HEK293 (cell line): ENCODE measurements around the gene NAV2.

Experiments
- CTCF ChIA-PET: fragments of 350-600 bp; formaldehyde crosslinking; extraction: SDS; loops from one replicate; lab custom pipeline; 2021; ENCODE audit warnings: antibody characterized with exemption; lab: Yijun Ruan, JAX
- POLR2A ChIA-PET: fragments of 300-600 bp; formaldehyde crosslinking; extraction: SDS; loops from one replicate; lab custom pipeline; 2020; ENCODE audit warnings: antibody characterized with exemption, inconsistent platforms; lab: Yijun Ruan, JAX
- H3K27ac ChIP-seq: fragments of 200-500 bp; sonication (Bioruptor generic); 2 replicates; pipeline ENCODE4 v1.5.1; 2014; ENCODE audit warnings: low read depth, low read length, control low read depth, inconsistent platforms; ENCODE audit errors: extremely low read depth
- H3K36me3 ChIP-seq, 2 experiments: fragments of 200-500 bp in 1 of 2; sonication (Bioruptor generic) in 1 of 2; 1 replicate in 1 of 2; 2 replicates in 1 of 2; pipeline ENCODE4 v1.5.1; 2014 to 2017; ENCODE audit warnings: inconsistent platforms in 2 of 2, low read length in 2 of 2; ENCODE audit not compliant: control insufficient read depth in 2 of 2, insufficient read depth in 1 of 2
- H3K4me1 ChIP-seq: fragments of 200-500 bp; sonication (Bioruptor generic); 2 replicates; pipeline ENCODE4 v1.5.1; 2014; ENCODE audit warnings: mild to moderate bottlenecking, low read length, inconsistent platforms; ENCODE audit not compliant: control insufficient read depth, insufficient read depth
- H3K4me3 ChIP-seq: 2 replicates; pipeline ENCODE4 v1.5.1; 2011; ENCODE audit warnings: low read depth, mild to moderate bottlenecking, control low read depth, low read length, moderate library complexity
- H3K9me3 ChIP-seq: fragments of 200-500 bp; sonication (Bioruptor generic); 2 replicates; pipeline ENCODE4 v1.5.1; 2014; ENCODE audit warnings: low read depth, low read length, inconsistent platforms; ENCODE audit not compliant: control insufficient read depth, insufficient read depth
- ELK4 ChIP-seq: IDR thresholded peaks from 2 replicates; pipeline ENCODE4 v1.6.1; 2011; ENCODE audit warnings: mild to moderate bottlenecking, low read depth, low read length, borderline replicate concordance
- GLIS1 ChIP-seq: fragments of 450-650 bp; formaldehyde crosslinking; IDR thresholded peaks from 2 replicates; pipeline ENCODE4 v1.5.1; 2016; ENCODE audit warnings: missing biosample characterization, missing genetic modification characterization
- HIC1 ChIP-seq: fragments of 450-650 bp; formaldehyde crosslinking; IDR thresholded peaks from 2 replicates; pipeline ENCODE4 v1.5.1; 2016; ENCODE audit warnings: missing biosample characterization, missing genetic modification characterization
- KLF9 ChIP-seq: fragments of 450-650 bp; formaldehyde crosslinking; IDR thresholded peaks from 2 replicates; pipeline ENCODE4 v1.5.1; 2016; ENCODE audit warnings: missing biosample characterization, missing genetic modification characterization, low read depth
- PRDM2 ChIP-seq: fragments of 450-650 bp; formaldehyde crosslinking; IDR thresholded peaks from 2 replicates; pipeline ENCODE4 v1.5.1; 2016; ENCODE audit warnings: missing biosample characterization, missing genetic modification characterization, borderline replicate concordance
- SETDB1 ChIP-seq: IDR thresholded peaks from one replicate; pipeline ENCODE4 v1.6.1; 2017; ENCODE audit warnings: mild to moderate bottlenecking, low read length, moderate library complexity, mixed read lengths; ENCODE audit not compliant: insufficient read length
- TRIM28 ChIP-seq: IDR thresholded peaks from 2 replicates; pipeline ENCODE4 v1.6.1; 2011; ENCODE audit warnings: low read length, control low read depth, borderline replicate concordance
- ZBTB48 ChIP-seq: fragments of 450-650 bp; formaldehyde crosslinking; IDR thresholded peaks from 2 replicates; pipeline ENCODE4 v1.5.1; 2016; ENCODE audit warnings: missing biosample characterization, missing genetic modification characterization
- ZNF146 ChIP-seq: fragments of 450-650 bp; formaldehyde crosslinking; IDR thresholded peaks from 2 replicates; pipeline ENCODE4 v1.5.1; 2016; ENCODE audit warnings: missing biosample characterization, missing genetic modification characterization
- ZNF155 ChIP-seq: fragments of 450-650 bp; formaldehyde crosslinking; IDR thresholded peaks from 2 replicates; pipeline ENCODE4 v1.5.1; 2016; ENCODE audit warnings: missing biosample characterization, missing genetic modification characterization
- ZNF280C ChIP-seq: fragments of 450-650 bp; formaldehyde crosslinking; IDR thresholded peaks from 2 replicates; pipeline ENCODE4 v1.5.1; 2016; ENCODE audit warnings: missing biosample characterization, missing genetic modification characterization
- ZNF350 ChIP-seq: fragments of 450-650 bp; formaldehyde crosslinking; IDR thresholded peaks from 2 replicates; pipeline ENCODE4 v1.5.0; 2017; ENCODE audit warnings: missing biosample characterization, mild to moderate bottlenecking, missing genetic modification characterization
- ZNF488 ChIP-seq: fragments of 450-650 bp; formaldehyde crosslinking; IDR thresholded peaks from 2 replicates; pipeline ENCODE4 v1.5.1; 2016; ENCODE audit warnings: missing biosample characterization, missing genetic modification characterization
- ZNF514 ChIP-seq: fragments of 450-650 bp; formaldehyde crosslinking; IDR thresholded peaks from 2 replicates; pipeline ENCODE4 v1.5.1; 2016; ENCODE audit warnings: missing biosample characterization, missing genetic modification characterization
- ZNF521 ChIP-seq: fragments of 450-650 bp; formaldehyde crosslinking; IDR thresholded peaks from 2 replicates; pipeline ENCODE4 v1.5.1; 2017; ENCODE audit warnings: missing biosample characterization, mild to moderate bottlenecking, missing genetic modification characterization
- ZNF548 ChIP-seq: fragments of 450-650 bp; formaldehyde crosslinking; IDR thresholded peaks from 2 replicates; pipeline ENCODE4 v1.5.1; 2016; ENCODE audit warnings: missing biosample characterization, missing genetic modification characterization
- ZNF585B ChIP-seq: fragments of 450-650 bp; formaldehyde crosslinking; IDR thresholded peaks from 2 replicates; pipeline ENCODE4 v1.5.1; 2016; ENCODE audit warnings: missing biosample characterization, missing genetic modification characterization
- ZNF621 ChIP-seq: fragments of 450-650 bp; formaldehyde crosslinking; IDR thresholded peaks from 2 replicates; pipeline ENCODE4 v1.5.1; 2017; ENCODE audit warnings: missing biosample characterization, missing genetic modification characterization
- ZNF670 ChIP-seq: fragments of 450-650 bp; formaldehyde crosslinking; IDR thresholded peaks from 2 replicates; pipeline ENCODE4 v1.5.1; 2016; ENCODE audit warnings: missing biosample characterization, missing genetic modification characterization, low read depth
- ZNF776 ChIP-seq: fragments of 450-650 bp; formaldehyde crosslinking; IDR thresholded peaks from 2 replicates; pipeline ENCODE4 v1.5.0; 2017; ENCODE audit warnings: missing biosample characterization, missing genetic modification characterization, borderline replicate concordance

The NAV2 gene

GRCh38 chr11:19966441-19966840 lies 253.8 kb downstream of the NAV2 start:
- Histone ChIP-seq H3K9me3 (no peaks in the 10 kb centered on the region), H3K4me3 (no peak overlapping the region), H3K4me1 (no peaks in the 10 kb centered on the region), H3K27ac (no peak overlapping the region), H3K36me3 (no peaks in the 10 kb centered on the region)
- no peak for TF ChIP-seq ZNF514 (tag by site-specific recombination)
- TF ChIP-seq ZNF350: no peak
- no peak for TF ChIP-seq ZNF521 (tag by site-specific recombination)
- TF ChIP-seq ZNF585B (tag by site-specific recombination): no peak
- no peak for TF ChIP-seq ZNF776 (tag by site-specific recombination)
- POLR2A ChIA-PET: no interaction called here
- CTCF ChIA-PET: interaction anchor here (0.6 to 1.7 kb wide), 3 partner anchors 78 to 147 kb away, joined by 3 to 7 read pairs (median 4); no protein-coding TSS in a partner anchor

GRCh38 chr11:19966927-19967326 lies 254.3 kb downstream of the NAV2 start:
- POLR2A ChIA-PET: no interaction called here
- no peak overlapping the region for H3K4me3 ChIP-seq
- H3K36me3 ChIP-seq: no peaks in the 10 kb centered on the region
- CTCF ChIA-PET: interaction anchor here (0.6 to 1.4 kb wide), 7 partner anchors 9 to 146 kb away, joined by 3 to 4 read pairs (median 3); no protein-coding TSS in a partner anchor
- no peaks in the 10 kb centered on the region for H3K4me1 ChIP-seq
- no peak overlapping the region for H3K27ac ChIP-seq
- no peaks in the 10 kb centered on the region for H3K9me3 ChIP-seq
- TF ChIP-seq ZNF146 (tag by site-specific recombination) (no peak), ZNF488 (no peak), SETDB1 (no peak), ZNF670 (tag by site-specific recombination) (no peak), KLF9 (tag by site-specific recombination) (no peak), ZNF621 (tag by site-specific recombination) (no peak), ZNF155 (tag by site-specific recombination) (no peak), ELK4 (no peak), ZNF280C (tag by site-specific recombination) (no peak), PRDM2 (tag by site-specific recombination) (no peak), GLIS1 (no peak), HIC1 (tag by site-specific recombination) (no peak), TRIM28 (no peak), ZNF548 (tag by site-specific recombination) (no peak), ZBTB48 (tag by site-specific recombination) (no peak)
